ENCODE measurements around the gene KRTAP5-2. TPM values are rescaled to one million over a fixed set of nuclear protein-coding genes. Genes with fewer than 3 reads are reported as not detected.
"Not testable (repeated sequence)": the region's sequence is repeated elsewhere in the genome, so short reads cannot be mapped to it uniquely, and the experiment has no call there.

KRTAP5-2 gene, protein sequence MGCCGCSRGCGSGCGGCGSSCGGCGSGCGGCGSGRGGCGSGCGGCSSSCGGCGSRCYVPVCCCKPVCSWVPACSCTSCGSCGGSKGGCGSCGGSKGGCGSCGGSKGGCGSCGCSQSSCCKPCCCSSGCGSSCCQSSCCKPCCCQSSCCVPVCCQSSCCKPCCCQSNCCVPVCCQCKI
- total RNA-seq, result 0.35 TPM
- not detected for polyA plus RNA-seq

DNA sequence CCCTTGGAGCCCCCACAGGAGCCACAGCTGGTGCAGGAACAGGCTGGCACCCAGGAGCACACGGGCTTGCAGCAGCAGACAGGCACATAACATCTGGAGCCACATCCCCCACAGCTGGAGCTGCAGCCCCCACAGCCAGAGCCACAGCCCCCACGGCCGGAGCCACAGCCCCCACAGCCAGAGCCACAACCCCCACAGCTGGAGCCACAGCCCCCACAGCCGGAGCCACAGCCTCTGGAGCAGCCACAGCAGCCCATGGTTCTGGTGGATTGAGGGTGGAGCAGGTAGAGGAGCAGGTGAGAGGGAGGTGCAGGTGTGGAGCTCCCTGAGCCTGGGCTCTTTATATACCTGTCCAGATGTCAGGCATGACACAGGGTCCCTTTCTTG is at the start of gene KRTAP5-2:
Gene KRTAP5-2, minus strand, starts transcription at position 301 of the 387 bp plus-strand sequence. Its CDS starts 44 bp downstream, at position 257.
- peaks cover 26% of the 10 kb centered on the region for H3K27me3 Mint-ChIP-seq
- H3K4me3 Mint-ChIP-seq, result no peak within 1 kb of the TSS
- H3K27ac Mint-ChIP-seq, result no peak within 1 kb of the TSS
- H3K27me3 ChIP-seq (ENCODE audit: control insufficient read depth, insufficient read depth, low read length), result peaks cover 8% of the 10 kb centered on the region
- H3K36me3 Mint-ChIP-seq, result no peaks in the 10 kb centered on the region
- H3K4me1 Mint-ChIP-seq, result peaks cover 0 to 25% (median 5%) of the 10 kb centered on the region in 4 donors
- no peak for DNase-seq
- no peaks in the 10 kb centered on the region for H3K9me3 ChIP-seq (ENCODE audit: control insufficient read depth in 2 of 2, low read length in 2 of 2)
- no peak within 1 kb of the TSS for H3K27ac ChIP-seq (ENCODE audit: insufficient read depth, low read length, poor library complexity, severe bottlenecking)
- peaks cover 0 to 3% (median 0%) of the 10 kb centered on the region in 7 donors for H3K9me3 Mint-ChIP-seq
- H3K4me1 ChIP-seq (ENCODE audit: control insufficient read depth, insufficient read depth, low read length, poor library complexity, severe bottlenecking), result no peaks in the 10 kb centered on the region
- ATAC-seq (ENCODE audit: low read depth in 2 of 2), result no peak
- no peaks in the 10 kb centered on the region for H3K36me3 ChIP-seq (ENCODE audit: control insufficient read depth, insufficient read depth, low read length)
- no peak within 1 kb of the TSS for H3K4me3 ChIP-seq (ENCODE audit: low read depth, low read length)

DNA sequence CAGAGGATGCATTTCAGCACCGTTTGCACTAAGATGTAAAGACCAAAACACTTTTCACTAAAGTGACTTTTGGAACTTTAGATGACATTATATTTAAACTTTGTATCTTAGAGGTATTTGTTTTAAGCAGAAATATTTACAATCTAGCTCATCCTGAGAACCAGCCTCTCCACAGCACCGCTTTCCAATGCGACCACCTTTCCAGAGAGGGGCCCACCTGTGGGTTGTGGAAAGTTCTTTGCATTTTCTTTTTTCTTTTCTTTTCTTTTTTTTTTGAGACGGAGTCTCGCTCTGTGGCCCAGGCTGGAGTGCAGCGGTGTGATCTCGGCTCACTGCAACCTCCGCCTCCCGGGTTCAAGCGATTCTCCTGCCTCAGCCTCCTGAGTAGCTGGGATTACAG is 48.4 kb upstream of the KRTAP5-2 start:
- H3K27me3 Mint-ChIP-seq; H3K9me3 Mint-ChIP-seq; H3K36me3 Mint-ChIP-seq; ATAC-seq (ENCODE audit: low read depth in 2 of 2); H3K4me3 ChIP-seq (ENCODE audit: low read depth, low read length); H3K4me1 ChIP-seq (ENCODE audit: control insufficient read depth, insufficient read depth, low read length, poor library complexity, severe bottlenecking); H3K27me3 ChIP-seq (ENCODE audit: control insufficient read depth, insufficient read depth, low read length); H3K36me3 ChIP-seq (ENCODE audit: control insufficient read depth, insufficient read depth, low read length); H3K9me3 ChIP-seq (ENCODE audit: control insufficient read depth in 2 of 2, low read length in 2 of 2); H3K4me3 Mint-ChIP-seq; H3K27ac Mint-ChIP-seq; H3K4me1 Mint-ChIP-seq; H3K27ac ChIP-seq (ENCODE audit: insufficient read depth, low read length, poor library complexity, severe bottlenecking); DNase-seq: not testable (repeated sequence)

DNA sequence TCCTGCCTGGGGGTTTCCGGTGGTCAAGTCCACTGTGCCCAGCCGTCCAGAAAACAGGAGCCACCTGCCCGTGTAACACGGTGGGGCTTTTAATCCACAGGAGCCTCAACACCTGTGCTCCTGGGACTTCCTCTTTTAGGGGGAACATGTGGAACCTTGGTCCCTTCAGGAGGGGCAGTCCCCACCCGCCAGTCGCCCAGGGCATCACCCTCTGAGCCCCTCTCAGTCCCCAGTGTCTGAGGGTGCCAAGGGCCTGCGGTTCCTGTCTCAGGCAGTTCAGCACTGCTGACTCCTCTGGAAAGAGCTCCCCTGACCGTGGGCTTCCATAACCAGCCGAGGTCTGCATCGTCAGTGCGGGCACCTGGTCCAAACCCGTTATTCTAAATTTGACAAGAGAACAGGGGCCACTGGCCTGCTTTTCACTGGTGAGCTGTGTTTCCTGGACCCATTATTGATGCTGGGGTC is 47.3 kb upstream of the KRTAP5-2 start:
- Mint-ChIP-seq H3K36me3 (no peaks in the 10 kb centered on the region), H3K9me3 (no peaks in the 10 kb centered on the region), H3K27ac (no peak overlapping the region), H3K27me3 (no peaks in the 10 kb centered on the region), H3K4me1 (peaks cover 0 to under 1% (median 0%) of the 10 kb centered on the region in 4 donors), H3K4me3 (no peak overlapping the region)
- DNase-seq, result no peak
- Histone ChIP-seq H3K4me3 (ENCODE audit: low read depth, low read length) (no peak overlapping the region), H3K9me3 (ENCODE audit: control insufficient read depth in 2 of 2, low read length in 2 of 2) (no peaks in the 10 kb centered on the region), H3K36me3 (ENCODE audit: control insufficient read depth, insufficient read depth, low read length) (no peaks in the 10 kb centered on the region), H3K4me1 (ENCODE audit: control insufficient read depth, insufficient read depth, low read length, poor library complexity, severe bottlenecking) (no peaks in the 10 kb centered on the region), H3K27ac (ENCODE audit: insufficient read depth, low read length, poor library complexity, severe bottlenecking) (no peak overlapping the region), H3K27me3 (ENCODE audit: control insufficient read depth, insufficient read depth, low read length) (no peaks in the 10 kb centered on the region)
- ATAC-seq (ENCODE audit: low read depth in 2 of 2), result no peak

- H3K9me3 Mint-ChIP-seq, result no peaks in the 10 kb centered on the region
- no peak overlapping the region for H3K27ac ChIP-seq (ENCODE audit: insufficient read depth, low read length, poor library complexity, severe bottlenecking)
Observed at GRCh38 chr11:1644601-1645356, 46.7 kb upstream of the KRTAP5-2 start.

GRCh38 chr11:1643146-1643690 is 45.1 kb upstream of the KRTAP5-2 start:
- H3K4me3 Mint-ChIP-seq, result no peak overlapping the region
- peaks cover 14% of the 10 kb centered on the region for H3K27me3 Mint-ChIP-seq
- no peaks in the 10 kb centered on the region for H3K36me3 ChIP-seq (ENCODE audit: control insufficient read depth, insufficient read depth, low read length)
- H3K9me3 ChIP-seq (ENCODE audit: control insufficient read depth in 2 of 2, low read length in 2 of 2), result no peaks in the 10 kb centered on the region
- no peak for DNase-seq
- H3K27ac ChIP-seq (ENCODE audit: insufficient read depth, low read length, poor library complexity, severe bottlenecking), result no peak overlapping the region
- H3K4me3 ChIP-seq (ENCODE audit: low read depth, low read length), result no peak overlapping the region
- no peaks in the 10 kb centered on the region for H3K4me1 ChIP-seq (ENCODE audit: control insufficient read depth, insufficient read depth, low read length, poor library complexity, severe bottlenecking)
- H3K9me3 Mint-ChIP-seq, result no peaks in the 10 kb centered on the region
- H3K4me1 Mint-ChIP-seq, result peaks cover 0 to 9% (median 1%) of the 10 kb centered on the region in 4 donors
- H3K36me3 Mint-ChIP-seq, result no peaks in the 10 kb centered on the region
- ATAC-seq (ENCODE audit: low read depth in 2 of 2), result no peak
- no peak overlapping the region for H3K27ac Mint-ChIP-seq
- no peaks in the 10 kb centered on the region for H3K27me3 ChIP-seq (ENCODE audit: control insufficient read depth, insufficient read depth, low read length)

More at GRCh38 chr11:1644601-1645356, 46.7 kb upstream of the KRTAP5-2 start:
- Mint-ChIP-seq H3K27ac (no peak overlapping the region), H3K36me3 (no peaks in the 10 kb centered on the region), H3K27me3 (peaks cover 3% of the 10 kb centered on the region), H3K4me3 (no peak overlapping the region), H3K4me1 (peaks cover 0 to 7% (median 1%) of the 10 kb centered on the region in 4 donors)
- H3K36me3 ChIP-seq (ENCODE audit: control insufficient read depth, insufficient read depth, low read length), result no peaks in the 10 kb centered on the region
- H3K4me3 ChIP-seq (ENCODE audit: low read depth, low read length), result no peak overlapping the region
- ATAC-seq (ENCODE audit: low read depth in 2 of 2), result no peak
- H3K4me1 ChIP-seq (ENCODE audit: control insufficient read depth, insufficient read depth, low read length, poor library complexity, severe bottlenecking), result no peaks in the 10 kb centered on the region
- H3K9me3 ChIP-seq (ENCODE audit: control insufficient read depth in 2 of 2, low read length in 2 of 2), result no peaks in the 10 kb centered on the region
- H3K27me3 ChIP-seq (ENCODE audit: control insufficient read depth, insufficient read depth, low read length), result no peaks in the 10 kb centered on the region
- no peak for DNase-seq

- Histone ChIP-seq H3K4me3 (ENCODE audit: low read depth, low read length) (no peak overlapping the region), H3K4me1 (ENCODE audit: control insufficient read depth, insufficient read depth, low read length, poor library complexity, severe bottlenecking) (no peaks in the 10 kb centered on the region), H3K27ac (ENCODE audit: insufficient read depth, low read length, poor library complexity, severe bottlenecking) (no peak overlapping the region), H3K9me3 (ENCODE audit: control insufficient read depth in 2 of 2, low read length in 2 of 2) (no peaks in the 10 kb centered on the region), H3K27me3 (ENCODE audit: control insufficient read depth, insufficient read depth, low read length) (no peaks in the 10 kb centered on the region), H3K36me3 (ENCODE audit: control insufficient read depth, insufficient read depth, low read length) (no peaks in the 10 kb centered on the region)
- H3K27me3 Mint-ChIP-seq, result peaks cover 14% of the 10 kb centered on the region
- H3K27ac Mint-ChIP-seq, result no peak overlapping the region
- peaks cover 0 to 9% (median 1%) of the 10 kb centered on the region in 4 donors for H3K4me1 Mint-ChIP-seq
- H3K4me3 Mint-ChIP-seq, result no peak overlapping the region
- ATAC-seq (ENCODE audit: low read depth in 2 of 2) (no peak), DNase-seq (no peak)
- no peaks in the 10 kb centered on the region for H3K9me3 Mint-ChIP-seq
- no peaks in the 10 kb centered on the region for H3K36me3 Mint-ChIP-seq
Observed at GRCh38 chr11:1642288-1643145, 44.4 kb upstream of the KRTAP5-2 start.

DNA sequence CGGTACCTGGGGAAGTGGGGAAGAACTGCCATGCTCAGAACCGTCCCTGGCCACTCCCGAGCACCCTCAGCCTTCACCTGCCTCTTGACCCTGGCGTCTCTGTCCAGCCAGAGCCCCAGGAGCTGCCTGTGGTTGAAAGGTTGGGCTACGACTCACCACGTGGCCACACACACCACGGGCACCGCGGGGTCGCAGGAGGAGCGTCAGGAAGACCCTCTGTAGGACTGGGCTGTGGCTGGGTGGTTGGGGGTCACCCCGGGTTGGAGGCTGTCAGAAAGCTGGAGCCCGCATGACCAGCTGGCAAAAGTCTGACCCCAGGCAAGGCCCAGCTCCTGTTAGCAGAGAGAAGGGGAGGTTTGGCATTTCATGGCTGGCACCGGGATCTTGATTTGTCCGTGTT is 43.0 kb upstream of the KRTAP5-2 start:
- Mint-ChIP-seq H3K4me1 (peaks cover 0 to 9% (median 1%) of the 10 kb centered on the region in 4 donors), H3K27ac (no peak overlapping the region), H3K9me3 (peaks cover 0 to 2% (median 0%) of the 10 kb centered on the region in 7 donors), H3K4me3 (no peak overlapping the region), H3K36me3 (no peaks in the 10 kb centered on the region), H3K27me3 (peaks cover 14% of the 10 kb centered on the region)
- no peaks in the 10 kb centered on the region for H3K36me3 ChIP-seq (ENCODE audit: control insufficient read depth, insufficient read depth, low read length)
- H3K9me3 ChIP-seq (ENCODE audit: control insufficient read depth in 2 of 2, low read length in 2 of 2), result no peaks in the 10 kb centered on the region
- no peaks in the 10 kb centered on the region for H3K4me1 ChIP-seq (ENCODE audit: control insufficient read depth, insufficient read depth, low read length, poor library complexity, severe bottlenecking)
- ATAC-seq (ENCODE audit: low read depth in 2 of 2) (no peak), DNase-seq (no peak)
- H3K27me3 ChIP-seq (ENCODE audit: control insufficient read depth, insufficient read depth, low read length), result no peaks in the 10 kb centered on the region
- no peak overlapping the region for H3K4me3 ChIP-seq (ENCODE audit: low read depth, low read length)
- no peak overlapping the region for H3K27ac ChIP-seq (ENCODE audit: insufficient read depth, low read length, poor library complexity, severe bottlenecking)

All from CD4-positive, CD25-positive, alpha-beta regulatory T cell (primary cell).